OCI-LY3 (cell line): ENCODE results near the gene PTPRM.

Experiments used
- CTCF ChIP-seq: fragments of 200-600, 300-600 bp; sonication (generic); IDR thresholded peaks from 2 replicates; pipeline ENCODE4 v1.5.1; 2014; ENCODE audit warnings: antibody characterized with exemption, low read length, low read depth
- EZH2phosphoT487 ChIP-seq: fragments of 200-600 bp; shearing (Covaris generic); IDR thresholded peaks from 2 replicates; pipeline ENCODE4 v1.6.1; 2018; ENCODE audit warnings: antibody characterized with exemption, mixed run types, low read depth

DNA sequence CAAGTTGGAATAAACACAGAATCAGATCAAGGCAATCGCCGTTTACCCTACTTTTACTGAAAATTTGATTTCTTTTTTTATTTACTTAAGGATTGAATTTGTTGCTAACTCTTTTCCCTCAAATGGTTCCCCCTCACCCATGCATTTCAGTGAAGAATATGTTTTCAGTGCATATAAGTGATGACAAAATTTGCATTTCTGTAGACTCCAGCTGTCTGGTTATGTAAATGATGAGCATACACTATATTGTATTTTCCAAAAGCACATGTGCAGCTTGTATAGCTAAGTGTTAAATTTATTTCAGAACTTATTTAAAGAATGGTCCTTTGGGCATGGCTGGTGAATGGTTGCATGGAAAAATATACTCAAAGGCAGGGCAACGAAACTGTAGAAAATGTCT, 437.7 kb downstream of the PTPRM start:
- TF ChIP-seq CTCF (no peak), EZH2phosphoT487 (no peak)
